Measurements from ENCODE around the gene MANSC1.

MANSC1 gene

GRCh38 chr12:12349711-12350665, at the start of gene MANSC1:
TSS of gene MANSC1 (minus strand) at chr12:12350242. CDS start at chr12:12343314, 6,928 bp downstream.
- Histone ChIP-seq H3K9ac (ENCODE audit: low read depth, low read length) (peak within 1 kb of the TSS; percentile 71), H3K4me1 (ENCODE audit: insufficient read depth, low read length) (peaks cover 12% of the 10 kb centered on the region), H3K36me3 (ENCODE audit: insufficient read depth, low read length) (no peaks in the 10 kb centered on the region), H3K9me3 (ENCODE audit: control insufficient read depth, insufficient read depth, low read length) (no peaks in the 10 kb centered on the region)

GRCh38 chr12:12399161-12399560, 49.1 kb upstream of the MANSC1 start:
- H3K36me3 ChIP-seq (ENCODE audit: insufficient read depth, low read length) = no peaks in the 10 kb centered on the region
- H3K9ac ChIP-seq (ENCODE audit: low read depth, low read length) = no peak overlapping the region
- peaks cover 21% of the 10 kb centered on the region for H3K4me1 ChIP-seq (ENCODE audit: insufficient read depth, low read length)
- H3K9me3 ChIP-seq (ENCODE audit: control insufficient read depth, insufficient read depth, low read length) = no peaks in the 10 kb centered on the region

GRCh38 chr12:12398026-12398859, 48.2 kb upstream of the MANSC1 start:
- H3K4me1 ChIP-seq (ENCODE audit: insufficient read depth, low read length) = peaks cover 21% of the 10 kb centered on the region
- H3K9me3 ChIP-seq (ENCODE audit: control insufficient read depth, insufficient read depth, low read length) = no peaks in the 10 kb centered on the region
- no peak overlapping the region; the same call in 1 of the 2 replicates for H3K9ac ChIP-seq (ENCODE audit: low read depth, low read length)
- H3K36me3 ChIP-seq (ENCODE audit: insufficient read depth, low read length) = no peaks in the 10 kb centered on the region

- Histone ChIP-seq H3K9me3 (ENCODE audit: control insufficient read depth, insufficient read depth, low read length) (no peaks in the 10 kb centered on the region), H3K4me1 (ENCODE audit: insufficient read depth, low read length) (peaks cover 21% of the 10 kb centered on the region), H3K36me3 (ENCODE audit: insufficient read depth, low read length) (no peaks in the 10 kb centered on the region), H3K9ac (ENCODE audit: low read depth, low read length) (no peak overlapping the region)
Measured at GRCh38 chr12:12397184-12397583, 47.1 kb upstream of the MANSC1 start.

GRCh38 chr12:12396694-12397093, 46.7 kb upstream of the MANSC1 start:
- no peak overlapping the region for H3K9ac ChIP-seq (ENCODE audit: low read depth, low read length)
- no peaks in the 10 kb centered on the region for H3K9me3 ChIP-seq (ENCODE audit: control insufficient read depth, insufficient read depth, low read length)
- no peaks in the 10 kb centered on the region for H3K36me3 ChIP-seq (ENCODE audit: insufficient read depth, low read length)
- H3K4me1 ChIP-seq (ENCODE audit: insufficient read depth, low read length) = peaks cover 21% of the 10 kb centered on the region

GRCh38 chr12:12393171-12393570, 43.1 kb upstream of the MANSC1 start:
- Histone ChIP-seq H3K9ac (ENCODE audit: low read depth, low read length) (no peak overlapping the region), H3K4me1 (ENCODE audit: insufficient read depth, low read length) (peaks cover 3% of the 10 kb centered on the region; the same call in 1 of the 2 replicates), H3K36me3 (ENCODE audit: insufficient read depth, low read length) (no peaks in the 10 kb centered on the region), H3K9me3 (ENCODE audit: control insufficient read depth, insufficient read depth, low read length) (no peaks in the 10 kb centered on the region)

- no peak overlapping the region for H3K9ac ChIP-seq (ENCODE audit: low read depth, low read length)
- H3K4me1 ChIP-seq (ENCODE audit: insufficient read depth, low read length) = no peaks in the 10 kb centered on the region
- H3K36me3 ChIP-seq (ENCODE audit: insufficient read depth, low read length) = no peaks in the 10 kb centered on the region
- H3K9me3 ChIP-seq (ENCODE audit: control insufficient read depth, insufficient read depth, low read length) = no peaks in the 10 kb centered on the region
Measured at GRCh38 chr12:12392413-12392812, 42.4 kb upstream of the MANSC1 start.

GRCh38 chr12:12387501-12387900, 37.5 kb upstream of the MANSC1 start:
- H3K36me3 ChIP-seq (ENCODE audit: insufficient read depth, low read length) = no peaks in the 10 kb centered on the region
- no peak overlapping the region for H3K9ac ChIP-seq (ENCODE audit: low read depth, low read length)
- H3K9me3 ChIP-seq (ENCODE audit: control insufficient read depth, insufficient read depth, low read length) = no peaks in the 10 kb centered on the region
- H3K4me1 ChIP-seq (ENCODE audit: insufficient read depth, low read length) = peaks cover 10% of the 10 kb centered on the region

- no peak overlapping the region for H3K9ac ChIP-seq (ENCODE audit: low read depth, low read length)
- no peaks in the 10 kb centered on the region for H3K36me3 ChIP-seq (ENCODE audit: insufficient read depth, low read length)
- H3K4me1 ChIP-seq (ENCODE audit: insufficient read depth, low read length) = peaks cover 10% of the 10 kb centered on the region
- no peaks in the 10 kb centered on the region for H3K9me3 ChIP-seq (ENCODE audit: control insufficient read depth, insufficient read depth, low read length)
Measured at GRCh38 chr12:12384571-12385340, 34.7 kb upstream of the MANSC1 start.

GRCh38 chr12:12381982-12382381, 31.9 kb upstream of the MANSC1 start:
- H3K36me3 ChIP-seq (ENCODE audit: insufficient read depth, low read length) = no peaks in the 10 kb centered on the region
- H3K4me1 ChIP-seq (ENCODE audit: insufficient read depth, low read length) = peaks cover 10% of the 10 kb centered on the region
- H3K9ac ChIP-seq (ENCODE audit: low read depth, low read length) = no peak overlapping the region
- H3K9me3 ChIP-seq (ENCODE audit: control insufficient read depth, insufficient read depth, low read length) = no peaks in the 10 kb centered on the region

- no peaks in the 10 kb centered on the region for H3K36me3 ChIP-seq (ENCODE audit: insufficient read depth, low read length)
- H3K4me1 ChIP-seq (ENCODE audit: insufficient read depth, low read length) = peaks cover 10% of the 10 kb centered on the region
- H3K9me3 ChIP-seq (ENCODE audit: control insufficient read depth, insufficient read depth, low read length) = no peaks in the 10 kb centered on the region
- no peak overlapping the region for H3K9ac ChIP-seq (ENCODE audit: low read depth, low read length)
Measured at GRCh38 chr12:12380949-12381593, 31.0 kb upstream of the MANSC1 start.

GRCh38 chr12:12379831-12380730, 30.0 kb upstream of the MANSC1 start:
- Histone ChIP-seq H3K36me3 (ENCODE audit: insufficient read depth, low read length) (no peaks in the 10 kb centered on the region), H3K4me1 (ENCODE audit: insufficient read depth, low read length) (peaks cover 8% of the 10 kb centered on the region), H3K9me3 (ENCODE audit: control insufficient read depth, insufficient read depth, low read length) (no peaks in the 10 kb centered on the region), H3K9ac (ENCODE audit: low read depth, low read length) (no peak overlapping the region)

- H3K36me3 ChIP-seq (ENCODE audit: insufficient read depth, low read length) = no peaks in the 10 kb centered on the region
- H3K9me3 ChIP-seq (ENCODE audit: control insufficient read depth, insufficient read depth, low read length) = no peaks in the 10 kb centered on the region
- no peak overlapping the region for H3K9ac ChIP-seq (ENCODE audit: low read depth, low read length)
- H3K4me1 ChIP-seq (ENCODE audit: insufficient read depth, low read length) = no peaks in the 10 kb centered on the region
Measured at GRCh38 chr12:12378616-12379015, 28.6 kb upstream of the MANSC1 start.
